SJSA1 (cell line): ENCODE results near the gene ETS2. TPM values are rescaled to one million over a fixed set of nuclear protein-coding genes. Genes with fewer than 3 reads are reported as not detected.
"Not testable (repeated sequence)": the region's sequence is repeated elsewhere in the genome, so short reads cannot be mapped to it uniquely, and the experiment has no call there.

Source experiments
- DNase-seq, 2 experiments: peaks; one replicate each; pipeline ENCODE4 v3.0.0-alpha.2; 2015 to 2020; ENCODE audit warnings: low spot score in 2 of 2, low read depth in 1 of 2
- H3K27ac ChIP-seq: fragments of 250-450 bp; sonication (Bioruptor Pico); 2 replicates; pipeline ENCODE4 v1.5.1; 2020; ENCODE audit warnings: mild to moderate bottlenecking, moderate library complexity
- H3K27me3 ChIP-seq: fragments of 250-450 bp; sonication (Bioruptor Pico); replicated peaks from 2 replicates; pipeline ENCODE4 v1.5.1; 2020; ENCODE audit warnings: mild to moderate bottlenecking, moderate library complexity
- H3K36me3 ChIP-seq: fragments of 250-450 bp; sonication (Bioruptor Pico); 2 replicates; pipeline ENCODE4 v1.5.1; 2020; ENCODE audit warnings: mild to moderate bottlenecking
- H3K4me1 ChIP-seq: fragments of 250-450 bp; sonication (Bioruptor Pico); replicated peaks from 2 replicates; pipeline ENCODE4 v1.6.1; 2021; ENCODE audit warnings: mild to moderate bottlenecking
- H3K4me3 ChIP-seq: fragments of 250-450 bp; sonication (Bioruptor Pico); 2 replicates; pipeline ENCODE4 v1.5.1; 2020; ENCODE audit warnings: mild to moderate bottlenecking
- H3K9me3 ChIP-seq: fragments of 250-450 bp; sonication (Bioruptor Pico); replicated peaks from 2 replicates; pipeline ENCODE4 v1.5.1; 2020; ENCODE audit warnings: mild to moderate bottlenecking
- total RNA-seq: library from RNA; depleted of rRNA; stranded (reverse); fragments of >200 nt; shearing (Covaris generic); gene quantifications from 2 replicates; pipeline ENCODE4 v1.2.3, GENCODE V29; 2014

The ETS2 gene
- total RNA-seq, 1 experiment from 2014 or later, result 48.2 TPM

DNA sequence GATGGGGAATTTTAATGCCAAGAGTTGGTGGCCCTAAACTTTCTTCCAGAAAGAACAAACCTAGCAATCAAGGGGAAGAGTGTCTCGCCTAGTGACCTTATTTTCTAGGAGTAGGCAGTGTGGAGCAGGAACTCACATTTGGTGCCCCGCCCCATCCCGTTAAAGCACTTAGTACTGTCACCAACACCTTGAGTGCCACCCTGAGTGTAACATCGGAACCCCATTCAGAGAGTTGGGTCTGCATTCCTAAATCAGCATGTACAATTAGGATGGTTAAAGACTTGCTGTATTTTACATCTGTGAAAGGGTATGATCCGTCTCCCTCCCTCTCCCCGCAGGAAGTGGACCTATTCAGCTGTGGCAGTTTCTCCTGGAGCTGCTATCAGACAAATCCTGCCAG, 15.5 kb downstream of the ETS2 start:
- no peaks in the 10 kb centered on the region for H3K27me3 ChIP-seq
- H3K4me1 ChIP-seq, result peaks cover 79% of the 10 kb centered on the region
- no peak overlapping the region for H3K4me3 ChIP-seq
- H3K9me3 ChIP-seq, result no peaks in the 10 kb centered on the region
- DNase-seq, result no peak
- peaks cover 97% of the 10 kb centered on the region for H3K36me3 ChIP-seq
- H3K27ac ChIP-seq, result no peak overlapping the region

- peaks cover 5% of the 10 kb centered on the region; the same call in 1 of the 2 replicates for H3K9me3 ChIP-seq
- H3K27ac ChIP-seq, result no peak overlapping the region
- H3K27me3 ChIP-seq, result no peaks in the 10 kb centered on the region
- peaks cover 76% of the 10 kb centered on the region for H3K4me1 ChIP-seq
- DNase-seq, result no peak
- peaks cover 88% of the 10 kb centered on the region for H3K36me3 ChIP-seq
- no peak overlapping the region for H3K4me3 ChIP-seq
These were observed 16.4 kb downstream of the ETS2 start for GRCh38 chr21:38821959-38822682.

DNA sequence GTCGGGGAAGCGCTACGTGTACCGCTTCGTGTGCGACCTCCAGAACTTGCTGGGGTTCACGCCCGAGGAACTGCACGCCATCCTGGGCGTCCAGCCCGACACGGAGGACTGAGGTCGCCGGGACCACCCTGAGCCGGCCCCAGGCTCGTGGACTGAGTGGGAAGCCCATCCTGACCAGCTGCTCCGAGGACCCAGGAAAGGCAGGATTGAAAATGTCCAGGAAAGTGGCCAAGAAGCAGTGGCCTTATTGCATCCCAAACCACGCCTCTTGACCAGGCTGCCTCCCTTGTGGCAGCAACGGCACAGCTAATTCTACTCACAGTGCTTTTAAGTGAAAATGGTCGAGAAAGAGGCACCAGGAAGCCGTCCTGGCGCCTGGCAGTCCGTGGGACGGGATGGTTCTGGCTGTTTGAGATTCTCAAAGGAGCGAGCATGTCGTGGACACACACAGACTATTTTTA, 17.1 kb downstream of the ETS2 start:
- Histone ChIP-seq H3K4me3 (no peak overlapping the region), H3K36me3 (peaks cover 81% of the 10 kb centered on the region), H3K4me1 (peaks cover 69% of the 10 kb centered on the region), H3K27ac (no peak overlapping the region), H3K9me3 (peaks cover 5% of the 10 kb centered on the region), H3K27me3 (no peaks in the 10 kb centered on the region)
- no peak for DNase-seq

DNA sequence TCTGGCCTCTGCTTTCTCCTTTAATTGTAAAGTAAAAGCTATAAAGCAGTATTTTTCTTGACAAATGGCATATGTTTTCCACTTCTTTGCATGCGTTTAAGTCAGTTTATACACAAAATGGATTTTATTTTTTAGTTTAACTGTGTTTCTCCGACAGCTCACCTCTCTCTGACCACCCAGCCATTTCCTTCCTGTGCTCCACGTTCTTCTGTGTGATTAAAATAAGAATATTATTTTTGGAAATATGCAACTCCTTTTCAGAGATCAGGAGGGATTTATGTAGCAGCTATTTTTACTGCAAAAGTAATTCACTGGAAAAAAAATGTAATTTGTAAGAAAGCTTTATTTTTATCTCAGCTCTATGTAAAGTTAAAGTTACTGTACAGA, 18.0 kb downstream of the ETS2 start:
- Histone ChIP-seq H3K4me3 (no peak overlapping the region), H3K36me3 (peaks cover 72% of the 10 kb centered on the region), H3K27ac (peak overlapping the region; percentile 56), H3K9me3 (peaks cover 5% of the 10 kb centered on the region), H3K27me3 (no peaks in the 10 kb centered on the region), H3K4me1 (peaks cover 60% of the 10 kb centered on the region)
- DNase-seq, result no peak

DNA sequence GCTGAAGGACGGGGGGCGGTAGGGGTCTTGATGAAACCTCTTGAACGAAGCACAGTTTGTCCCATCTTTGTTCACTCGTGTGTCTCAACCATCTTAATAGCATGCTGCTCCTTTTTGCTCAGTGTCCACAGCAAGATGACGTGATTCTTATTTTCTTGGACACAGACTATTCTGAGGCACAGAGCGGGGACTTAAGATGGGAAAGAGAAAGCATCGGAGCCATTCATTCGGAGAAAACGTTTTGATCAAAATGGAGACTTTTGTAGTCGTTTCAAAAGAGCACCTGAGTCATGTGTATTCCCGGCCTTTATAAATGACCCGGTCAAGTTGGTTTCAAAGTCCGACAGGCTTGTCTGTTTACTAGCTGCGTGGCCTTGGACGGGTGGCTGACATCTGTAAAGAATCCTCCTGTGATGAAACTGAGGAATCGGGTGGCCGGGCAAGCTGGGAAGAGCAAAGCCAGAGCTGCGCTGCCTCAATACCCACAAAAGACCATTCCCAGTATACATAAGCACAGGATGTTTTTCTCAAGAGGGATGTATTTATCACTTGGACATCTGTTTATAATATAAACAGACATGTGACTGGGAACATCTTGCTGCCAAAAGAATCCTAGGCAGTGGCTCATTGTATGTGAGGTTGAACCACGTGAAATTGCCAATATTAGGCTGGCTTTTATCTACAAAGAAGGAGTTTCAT, 18.5 kb downstream of the ETS2 start:
- peaks cover 67% of the 10 kb centered on the region for H3K36me3 ChIP-seq

GRCh38 chr21:38825269-38825668, 19.5 kb downstream of the ETS2 start:
- Histone ChIP-seq H3K27ac (peak overlapping the region; percentile 56; the same call in 1 of the 2 replicates), H3K36me3 (peaks cover 58% of the 10 kb centered on the region), H3K4me3 (no peak overlapping the region), H3K27me3 (no peaks in the 10 kb centered on the region), H3K9me3 (peaks cover 5% of the 10 kb centered on the region), H3K4me1 (peaks cover 48% of the 10 kb centered on the region)
- no peak for DNase-seq

More for the DNA sequence above, 18.5 kb downstream of the ETS2 start:
- Histone ChIP-seq H3K9me3 (peaks cover 5% of the 10 kb centered on the region), H3K27me3 (no peaks in the 10 kb centered on the region), H3K4me3 (no peak overlapping the region), H3K4me1 (peaks cover 57% of the 10 kb centered on the region), H3K27ac (peak overlapping the region; percentile 56)
- peak in 1 of 2 experiments; percentile 71 for DNase-seq

DNA sequence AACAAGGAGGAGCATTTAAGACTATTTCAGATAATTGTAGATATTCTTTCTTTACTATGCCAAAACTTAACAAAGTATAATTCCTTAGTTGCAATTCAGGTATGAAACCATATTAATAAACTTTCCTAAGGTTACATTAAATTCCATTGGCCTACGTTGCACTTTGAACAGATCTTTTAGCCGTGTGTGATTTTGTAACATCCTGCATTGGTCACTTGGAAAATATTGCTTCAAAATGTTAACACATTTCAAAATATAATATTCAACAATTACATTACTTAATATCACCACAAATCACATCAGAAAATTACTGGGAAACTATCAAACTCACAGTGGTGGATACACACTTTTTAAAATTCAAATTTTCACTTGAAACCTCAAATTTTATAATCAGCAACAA, 20.2 kb downstream of the ETS2 start:
- no peaks in the 10 kb centered on the region for H3K27me3 ChIP-seq
- peaks cover 52% of the 10 kb centered on the region for H3K36me3 ChIP-seq
- peaks cover 5% of the 10 kb centered on the region for H3K9me3 ChIP-seq
- peaks cover 44% of the 10 kb centered on the region for H3K4me1 ChIP-seq
- no peak overlapping the region for H3K27ac ChIP-seq
- H3K4me3 ChIP-seq, result no peak overlapping the region
- DNase-seq, result no peak

- Histone ChIP-seq H3K36me3 (peaks cover 30% of the 10 kb centered on the region), H3K4me1 (peaks cover 39% of the 10 kb centered on the region)
- H3K9me3 ChIP-seq, H3K4me3 ChIP-seq, H3K27ac ChIP-seq, DNase-seq, H3K27me3 ChIP-seq: not testable (repeated sequence)
These were observed 22.4 kb downstream of the ETS2 start for GRCh38 chr21:38828111-38828510.

GRCh38 chr21:38830671-38831525, 25.2 kb downstream of the ETS2 start:
- Histone ChIP-seq H3K9me3 (peaks cover 5% of the 10 kb centered on the region), H3K4me3 (no peak overlapping the region), H3K27ac (peak overlapping the region; percentile 74), H3K4me1 (peaks cover 15% of the 10 kb centered on the region), H3K36me3 (peaks cover 2% of the 10 kb centered on the region; the same call in 1 of the 2 replicates), H3K27me3 (no peaks in the 10 kb centered on the region)
- DNase-seq, result no peak

DNA sequence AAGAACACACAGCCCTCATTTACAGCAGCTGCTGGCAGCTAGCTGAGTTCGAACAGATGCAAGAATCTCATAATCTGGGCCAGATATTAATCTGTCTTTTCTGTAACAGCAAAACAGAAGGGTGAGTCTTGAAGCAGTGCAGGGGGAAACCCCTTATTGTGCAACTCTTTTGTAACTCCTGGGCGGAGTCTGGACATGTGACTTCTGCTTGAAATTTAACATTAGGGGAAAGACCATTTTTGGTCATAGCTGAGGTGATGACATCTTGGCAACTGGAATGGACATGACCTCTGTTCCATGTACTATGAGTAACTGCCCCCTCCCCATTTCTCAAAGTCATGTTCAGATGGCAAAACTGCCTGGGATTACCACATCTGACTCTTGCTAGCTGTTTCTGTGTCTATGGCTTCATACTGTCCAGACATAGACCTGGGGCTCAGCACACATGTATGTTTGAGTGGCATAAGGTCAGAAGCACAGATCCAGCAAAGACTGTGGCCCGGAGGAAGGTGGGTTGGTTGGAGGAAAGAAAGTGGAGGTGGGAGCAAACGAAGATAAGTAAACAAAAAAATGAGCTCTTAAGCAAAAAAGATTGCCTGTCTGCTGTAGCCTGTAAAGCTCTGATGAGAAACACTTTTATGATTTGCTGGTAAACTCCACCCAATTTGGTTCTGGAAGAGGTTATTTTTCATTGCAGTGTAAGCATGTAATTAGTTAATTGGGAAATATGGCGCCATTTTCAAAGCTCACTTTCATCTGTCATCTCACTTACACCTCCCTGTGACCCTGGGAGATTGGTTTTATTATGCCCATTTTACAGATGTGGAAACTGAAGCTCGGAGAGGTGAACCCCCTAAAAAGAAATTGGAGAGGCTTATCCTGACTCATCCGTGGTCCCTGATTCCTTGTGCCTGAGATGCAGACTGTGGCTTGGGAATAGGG, 26.1 kb downstream of the ETS2 start:
- H3K4me3 ChIP-seq, result no peak overlapping the region
- H3K27ac ChIP-seq, result peak overlapping the region; percentile 74
- no peaks in the 10 kb centered on the region for H3K36me3 ChIP-seq
- DNase-seq, result peak; percentile 76 to 80
- H3K4me1 ChIP-seq, result peaks cover 15% of the 10 kb centered on the region
- H3K27me3 ChIP-seq, result no peaks in the 10 kb centered on the region
- H3K9me3 ChIP-seq, result peaks cover 2% of the 10 kb centered on the region; the same call in 1 of the 2 replicates

DNA sequence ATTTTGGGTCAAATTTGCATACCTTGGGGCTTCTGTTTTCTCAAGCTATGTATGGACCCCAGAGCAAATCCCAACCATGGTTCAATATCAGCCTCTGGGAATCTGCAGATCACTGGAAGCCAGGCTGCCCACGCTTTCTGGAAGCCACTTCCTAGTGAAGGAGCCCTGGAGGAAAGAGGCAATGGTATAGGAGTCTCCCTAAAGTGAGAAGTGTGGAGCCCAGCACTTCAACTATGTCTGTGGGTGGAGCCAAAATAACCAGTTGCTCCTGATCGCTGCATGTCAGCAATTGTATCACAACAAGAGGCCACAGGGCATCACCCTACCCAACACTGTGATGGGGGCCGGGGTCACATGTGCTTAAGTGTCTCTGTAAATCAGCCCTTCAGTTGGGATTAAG, 26.9 kb downstream of the ETS2 start:
- no peak overlapping the region for H3K27ac ChIP-seq
- no peaks in the 10 kb centered on the region for H3K27me3 ChIP-seq
- no peak overlapping the region for H3K4me3 ChIP-seq
- peaks cover 15% of the 10 kb centered on the region for H3K4me1 ChIP-seq
- no peaks in the 10 kb centered on the region; the same call in 1 of the 2 replicates for H3K9me3 ChIP-seq
- H3K36me3 ChIP-seq, result no peaks in the 10 kb centered on the region
- DNase-seq, result peak in 1 of 2 experiments; percentile 23

GRCh38 chr21:38833117-38833516, 27.4 kb downstream of the ETS2 start:
- Histone ChIP-seq H3K27me3 (no peaks in the 10 kb centered on the region), H3K27ac (no peak overlapping the region), H3K36me3 (no peaks in the 10 kb centered on the region), H3K4me1 (peaks cover 19% of the 10 kb centered on the region), H3K4me3 (no peak overlapping the region), H3K9me3 (no peaks in the 10 kb centered on the region)
- peak in 1 of 2 experiments; percentile 31 for DNase-seq

- Histone ChIP-seq H3K4me1 (peaks cover 35% of the 10 kb centered on the region), H3K36me3 (no peaks in the 10 kb centered on the region), H3K27me3 (no peaks in the 10 kb centered on the region), H3K27ac (no peak overlapping the region), H3K9me3 (no peaks in the 10 kb centered on the region), H3K4me3 (no peak overlapping the region)
- DNase-seq, result no peak
These were observed 29.0 kb downstream of the ETS2 start for GRCh38 chr21:38834725-38835124.
